ENCODE measurements around the gene EPHA10.

EPHA10 gene

DNA sequence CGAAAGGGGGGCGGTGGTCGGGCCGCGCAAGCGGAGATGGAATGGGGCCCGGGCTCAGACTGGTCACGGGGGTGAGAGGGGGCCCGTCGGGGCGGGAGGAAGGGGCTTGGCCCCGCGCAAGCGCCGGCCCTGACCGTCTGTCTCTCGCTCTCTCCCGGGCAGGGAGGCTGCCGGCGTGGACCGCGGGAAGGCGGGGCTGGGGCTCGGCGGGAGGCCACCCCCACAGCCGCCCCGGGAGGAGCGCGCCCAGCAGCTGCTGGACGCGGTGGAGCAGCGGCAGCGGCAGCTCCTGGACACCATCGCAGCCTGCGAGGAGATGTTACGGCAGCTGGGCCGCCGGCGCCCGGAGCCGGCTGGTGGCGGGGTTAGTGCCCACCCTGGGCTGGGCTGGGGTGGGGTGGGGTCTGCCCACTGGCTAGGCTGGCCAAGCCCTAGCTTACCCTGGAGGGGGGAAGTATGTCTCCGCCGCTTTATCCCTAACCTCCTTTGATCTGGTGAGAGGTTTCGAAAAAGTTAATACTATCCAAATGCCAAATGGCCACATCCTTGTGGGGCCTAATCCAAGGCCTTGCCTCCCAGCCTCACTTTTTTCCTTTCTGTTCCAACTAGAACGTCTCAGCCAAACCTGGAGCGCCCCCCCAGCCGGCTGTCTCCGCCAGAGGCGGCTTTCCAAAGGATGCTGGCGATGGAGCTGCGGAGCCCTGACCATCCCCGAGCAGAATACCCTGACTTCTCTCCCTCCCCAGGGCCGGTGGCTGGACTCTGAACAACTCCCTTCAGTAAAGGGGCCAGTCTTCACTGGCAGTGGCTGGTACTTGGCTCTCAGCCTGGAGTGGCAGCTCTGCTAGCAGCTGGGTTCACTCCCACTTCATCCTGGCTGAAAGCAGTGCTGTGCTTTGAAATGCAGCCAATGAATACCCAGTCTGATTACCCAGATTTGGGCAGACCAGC is 43.7 kb upstream of the EPHA10 start (continued):
- TF ChIP-seq, protein P1, sequence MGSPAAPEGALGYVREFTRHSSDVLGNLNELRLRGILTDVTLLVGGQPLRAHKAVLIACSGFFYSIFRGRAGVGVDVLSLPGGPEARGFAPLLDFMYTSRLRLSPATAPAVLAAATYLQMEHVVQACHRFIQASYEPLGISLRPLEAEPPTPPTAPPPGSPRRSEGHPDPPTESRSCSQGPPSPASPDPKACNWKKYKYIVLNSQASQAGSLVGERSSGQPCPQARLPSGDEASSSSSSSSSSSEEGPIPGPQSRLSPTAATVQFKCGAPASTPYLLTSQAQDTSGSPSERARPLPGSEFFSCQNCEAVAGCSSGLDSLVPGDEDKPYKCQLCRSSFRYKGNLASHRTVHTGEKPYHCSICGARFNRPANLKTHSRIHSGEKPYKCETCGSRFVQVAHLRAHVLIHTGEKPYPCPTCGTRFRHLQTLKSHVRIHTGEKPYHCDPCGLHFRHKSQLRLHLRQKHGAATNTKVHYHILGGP (tag by site-specific recombination; IDR thresholded peaks at IDR 0.05), result no peak
- TF ChIP-seq ZNF670 (tag by site-specific recombination; IDR thresholded peaks at IDR 0.05; ENCODE audit: low read depth) (no peak), ZBTB17 (tag by site-specific recombination; IDR thresholded peaks at IDR 0.05) (peak; percentile 91), ZNF555 (tag by site-specific recombination; conservative IDR thresholded peaks at IDR 0.05) (no peak), KLF10 (tag by site-specific recombination; IDR thresholded peaks at IDR 0.05) (peak; percentile 81), ZNF549 (tag by site-specific recombination; IDR thresholded peaks at IDR 0.05) (no peak), ZNF2 (tag by site-specific recombination; IDR thresholded peaks at IDR 0.05) (no peak), ZNF610 (tag by site-specific recombination; IDR thresholded peaks at IDR 0.05; ENCODE audit: borderline replicate concordance) (no peak), ZNF677 (tag by site-specific recombination; IDR thresholded peaks at IDR 0.05) (no peak), ZNF140 (tag by site-specific recombination; IDR thresholded peaks at IDR 0.05) (no peak), PRDM1 (tag by site-specific recombination; IDR thresholded peaks at IDR 0.05) (no peak), ZNF391 (tag by site-specific recombination; IDR thresholded peaks at IDR 0.05; ENCODE audit: borderline replicate concordance, low read depth) (no peak), ZBTB48 (tag by site-specific recombination; IDR thresholded peaks at IDR 0.05) (0 out of 2 replicates have a peak, but pooled peaks have one; percentile 15), ZNF530 (tag by site-specific recombination; IDR thresholded peaks at IDR 0.05; ENCODE audit: low read depth) (no peak), ZNF366 (tag by site-specific recombination; conservative IDR thresholded peaks at IDR 0.05) (no peak), HOXA7 (CRISPR knock-in tag; IDR thresholded peaks at IDR 0.05; ENCODE audit: borderline replicate concordance) (no peak), ZNF169 (tag by site-specific recombination; IDR thresholded peaks at IDR 0.05) (no peak), ZNF473 (tag by site-specific recombination; IDR thresholded peaks at IDR 0.05) (no peak), ZFHX2 (tag by site-specific recombination; conservative IDR thresholded peaks at IDR 0.05) (peak; percentile 49; the same call in 1 of the 2 replicates), HOXC10 (CRISPR knock-in tag; IDR thresholded peaks at IDR 0.05) (no peak), ZNF423 (tag by site-specific recombination; IDR thresholded peaks at IDR 0.05) (no peak), ZNF23 (tag by site-specific recombination; IDR thresholded peaks at IDR 0.05; ENCODE audit: borderline replicate concordance) (no peak), ZNF426 (tag by site-specific recombination; IDR thresholded peaks at IDR 0.05) (no peak), ZNF560 (tag by site-specific recombination; IDR thresholded peaks at IDR 0.05; ENCODE audit: borderline replicate concordance) (no peak), SP7 (tag by site-specific recombination; IDR thresholded peaks at IDR 0.05) (0 out of 2 replicates have a peak, but pooled peaks have one; percentile 22), ZEB2 (tag by site-specific recombination; IDR thresholded peaks at IDR 0.05) (peak; percentile 10; the same call in 1 of the 2 replicates), ZNF501 (tag by site-specific recombination; IDR thresholded peaks at IDR 0.05) (no peak), ZBTB7A (tag by site-specific recombination; IDR thresholded peaks at IDR 0.05; ENCODE audit: low read depth) (no peak), KLF9 (tag by site-specific recombination; IDR thresholded peaks at IDR 0.05; ENCODE audit: low read depth) (peak; percentile 76)
- TF ChIP-seq, protein P2, sequence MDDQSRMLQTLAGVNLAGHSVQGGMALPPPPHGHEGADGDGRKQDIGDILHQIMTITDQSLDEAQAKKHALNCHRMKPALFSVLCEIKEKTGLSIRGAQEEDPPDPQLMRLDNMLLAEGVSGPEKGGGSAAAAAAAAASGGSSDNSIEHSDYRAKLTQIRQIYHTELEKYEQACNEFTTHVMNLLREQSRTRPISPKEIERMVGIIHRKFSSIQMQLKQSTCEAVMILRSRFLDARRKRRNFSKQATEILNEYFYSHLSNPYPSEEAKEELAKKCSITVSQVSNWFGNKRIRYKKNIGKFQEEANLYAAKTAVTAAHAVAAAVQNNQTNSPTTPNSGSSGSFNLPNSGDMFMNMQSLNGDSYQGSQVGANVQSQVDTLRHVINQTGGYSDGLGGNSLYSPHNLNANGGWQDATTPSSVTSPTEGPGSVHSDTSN (CRISPR knock-in tag; IDR thresholded peaks at IDR 0.05), result no peak; the same call in 1 of the 2 replicates
- TF ChIP-seq, protein P3, sequence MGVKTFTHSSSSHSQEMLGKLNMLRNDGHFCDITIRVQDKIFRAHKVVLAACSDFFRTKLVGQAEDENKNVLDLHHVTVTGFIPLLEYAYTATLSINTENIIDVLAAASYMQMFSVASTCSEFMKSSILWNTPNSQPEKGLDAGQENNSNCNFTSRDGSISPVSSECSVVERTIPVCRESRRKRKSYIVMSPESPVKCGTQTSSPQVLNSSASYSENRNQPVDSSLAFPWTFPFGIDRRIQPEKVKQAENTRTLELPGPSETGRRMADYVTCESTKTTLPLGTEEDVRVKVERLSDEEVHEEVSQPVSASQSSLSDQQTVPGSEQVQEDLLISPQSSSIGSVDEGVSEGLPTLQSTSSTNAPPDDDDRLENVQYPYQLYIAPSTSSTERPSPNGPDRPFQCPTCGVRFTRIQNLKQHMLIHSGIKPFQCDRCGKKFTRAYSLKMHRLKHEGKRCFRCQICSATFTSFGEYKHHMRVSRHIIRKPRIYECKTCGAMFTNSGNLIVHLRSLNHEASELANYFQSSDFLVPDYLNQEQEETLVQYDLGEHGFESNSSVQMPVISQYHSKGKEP (tag by site-specific recombination; IDR thresholded peaks at IDR 0.05), result no peak
- TF ChIP-seq, protein P4, sequence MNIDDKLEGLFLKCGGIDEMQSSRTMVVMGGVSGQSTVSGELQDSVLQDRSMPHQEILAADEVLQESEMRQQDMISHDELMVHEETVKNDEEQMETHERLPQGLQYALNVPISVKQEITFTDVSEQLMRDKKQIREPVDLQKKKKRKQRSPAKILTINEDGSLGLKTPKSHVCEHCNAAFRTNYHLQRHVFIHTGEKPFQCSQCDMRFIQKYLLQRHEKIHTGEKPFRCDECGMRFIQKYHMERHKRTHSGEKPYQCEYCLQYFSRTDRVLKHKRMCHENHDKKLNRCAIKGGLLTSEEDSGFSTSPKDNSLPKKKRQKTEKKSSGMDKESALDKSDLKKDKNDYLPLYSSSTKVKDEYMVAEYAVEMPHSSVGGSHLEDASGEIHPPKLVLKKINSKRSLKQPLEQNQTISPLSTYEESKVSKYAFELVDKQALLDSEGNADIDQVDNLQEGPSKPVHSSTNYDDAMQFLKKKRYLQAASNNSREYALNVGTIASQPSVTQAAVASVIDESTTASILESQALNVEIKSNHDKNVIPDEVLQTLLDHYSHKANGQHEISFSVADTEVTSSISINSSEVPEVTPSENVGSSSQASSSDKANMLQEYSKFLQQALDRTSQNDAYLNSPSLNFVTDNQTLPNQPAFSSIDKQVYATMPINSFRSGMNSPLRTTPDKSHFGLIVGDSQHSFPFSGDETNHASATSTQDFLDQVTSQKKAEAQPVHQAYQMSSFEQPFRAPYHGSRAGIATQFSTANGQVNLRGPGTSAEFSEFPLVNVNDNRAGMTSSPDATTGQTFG (tag by site-specific recombination; IDR thresholded peaks at IDR 0.05; ENCODE audit: borderline replicate concordance), result no peak
- TF ChIP-seq, protein P5, sequence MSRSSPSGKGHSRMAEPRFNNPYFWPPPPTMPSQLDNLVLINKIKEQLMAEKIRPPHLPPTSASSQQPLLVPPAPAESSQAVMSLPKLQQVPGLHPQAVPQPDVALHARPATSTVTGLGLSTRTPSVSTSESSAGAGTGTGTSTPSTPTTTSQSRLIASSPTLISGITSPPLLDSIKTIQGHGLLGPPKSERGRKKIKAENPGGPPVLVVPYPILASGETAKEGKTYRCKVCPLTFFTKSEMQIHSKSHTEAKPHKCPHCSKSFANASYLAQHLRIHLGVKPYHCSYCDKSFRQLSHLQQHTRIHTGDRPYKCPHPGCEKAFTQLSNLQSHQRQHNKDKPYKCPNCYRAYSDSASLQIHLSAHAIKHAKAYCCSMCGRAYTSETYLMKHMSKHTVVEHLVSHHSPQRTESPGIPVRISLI (tag by site-specific recombination; IDR thresholded peaks at IDR 0.05), result no peak
